SIG-M5 treated with dmso at 0.1 percent for 504 hours (cell line): Measurements from ENCODE around the gene DEFB110.

ENCODE experiments used
- DNase-seq: peaks from one replicate; lab custom pipeline; 2025; ENCODE audit not compliant: unreplicated experiment; lab: John Stamatoyannopoulos, UW

The DEFB110 gene

GRCh38 chr6:50021894-50022293, at the start of gene DEFB110:
Gene DEFB110, minus strand, starts transcription at chr6:50021994. Its CDS starts 59 bp downstream, at chr6:50021935.
- no peak for DNase-seq

- DNase-seq: no peak
Measured at GRCh38 chr6:50070101-50070500, 48.3 kb upstream of the DEFB110 start.

GRCh38 chr6:50062051-50062450, 40.3 kb upstream of the DEFB110 start:
- no peak for DNase-seq

- DNase-seq: no peak
Measured at GRCh38 chr6:50056242-50056641, 34.4 kb upstream of the DEFB110 start.

- DNase-seq: no peak
Measured at GRCh38 chr6:50049829-50050228, 28.0 kb upstream of the DEFB110 start, which contains the start of gene DEFB112. Gene DEFB112, minus strand, starts transcription at chr6:50049929. Its CDS starts 60 bp downstream, at chr6:50049869.

GRCh38 chr6:50047026-50047425, 25.2 kb upstream of the DEFB110 start:
- no peak for DNase-seq

- peak; percentile 13 for DNase-seq
Measured at GRCh38 chr6:50030777-50031562, 9.2 kb upstream of the DEFB110 start.

GRCh38 chr6:50030350-50030749, 8.6 kb upstream of the DEFB110 start:
- no peak for DNase-seq

- DNase-seq: no peak
Measured at GRCh38 chr6:50025258-50025657, 3.5 kb upstream of the DEFB110 start.

GRCh38 chr6:50007819-50008218, 14.0 kb downstream of the DEFB110 start:
- no peak for DNase-seq

- DNase-seq: no peak
Measured at GRCh38 chr6:50003139-50003538, 18.7 kb downstream of the DEFB110 start.

GRCh38 chr6:49995278-49995677, 26.5 kb downstream of the DEFB110 start:
- DNase-seq: no peak

GRCh38 chr6:49988900-49989299, 32.9 kb downstream of the DEFB110 start:
- DNase-seq: no peak

GRCh38 chr6:49987749-49988148, 34.0 kb downstream of the DEFB110 start:
- DNase-seq: no peak

GRCh38 chr6:49986551-49986950, 35.2 kb downstream of the DEFB110 start:
- DNase-seq: no peak

- no peak for DNase-seq
Measured at GRCh38 chr6:49982046-49982445, 39.7 kb downstream of the DEFB110 start.

GRCh38 chr6:49980898-49981297, 40.9 kb downstream of the DEFB110 start:
- DNase-seq: no peak

GRCh38 chr6:49979584-49979983, 42.2 kb downstream of the DEFB110 start:
- DNase-seq: no peak

- DNase-seq: no peak
Measured at GRCh38 chr6:49978332-49979226, 43.2 kb downstream of the DEFB110 start.

- no peak for DNase-seq
Measured at GRCh38 chr6:49969605-49970004, 52.2 kb downstream of the DEFB110 start, which contains the start of gene DEFB113. Gene DEFB113, minus strand, starts transcription at chr6:49969625. Its CDS starts 0 bp downstream, at chr6:49969625.
